Kidney (tissue), 14 donors: ENCODE results near the gene SLFNL1. TPM values are rescaled to one million over a fixed set of nuclear protein-coding genes. Genes with fewer than 3 reads are reported as not detected.

ENCODE experiments used
- DNase-seq, 5 donors: peaks; one replicate each; pipeline ENCODE4 v3.0.0-alpha.2; 2013 to 2020
- FAIRE-seq: peaks from 2 replicates; lab custom pipeline; 2012; peaks lifted over from hg19 to GRCh38; lab: Jason Lieb, UNC
- H3K27ac ChIP-seq, 2 donors: one replicate each; pipeline ENCODE4 v1.7.0; 2013; ENCODE audit warnings: low read depth in 2 of 2, low read length in 2 of 2, inconsistent platforms in 1 of 2
- H3K27me3 ChIP-seq: one replicate; pipeline ENCODE4 v1.7.1; 2013; ENCODE audit warnings: low read length, inconsistent platforms; ENCODE audit not compliant: control insufficient read depth, insufficient read depth
- H3K36me3 ChIP-seq, 3 donors: one replicate each; pipeline versions ENCODE4 v1.7.0 to v1.7.1; 2013; ENCODE audit warnings: low read length in 3 of 3, control low read depth in 1 of 3, inconsistent platforms in 1 of 3; ENCODE audit not compliant: insufficient read depth in 3 of 3, control insufficient read depth in 2 of 3
- H3K4me1 ChIP-seq, 3 donors: one replicate each; pipeline versions ENCODE4 v1.7.0 to v1.7.1; 2013; ENCODE audit warnings: low read length in 3 of 3, inconsistent platforms in 1 of 3, low read depth in 1 of 3; ENCODE audit not compliant: control insufficient read depth in 2 of 3, insufficient read depth in 2 of 3
- H3K4me3 ChIP-seq, 3 donors: one replicate each; pipeline versions ENCODE4 v1.7.0 to v1.8.1; 2013; ENCODE audit warnings: low read length in 3 of 3, control low read depth in 1 of 3, inconsistent platforms in 1 of 3
- H3K9ac ChIP-seq, 3 donors: one replicate each; pipeline versions ENCODE4 v1.7.0 to v1.7.1; 2013; ENCODE audit warnings: low read length in 3 of 3, control low read depth in 1 of 3, inconsistent platforms in 1 of 3
- H3K9me3 ChIP-seq, 3 donors: one replicate each; pipeline versions ENCODE4 v1.7.0 to v1.7.1; 2013; ENCODE audit warnings: low read length in 3 of 3, control low read depth in 1 of 3, inconsistent platforms in 1 of 3; ENCODE audit not compliant: control insufficient read depth in 2 of 3, insufficient read depth in 1 of 3
- intact Hi-C: fragments of 100-400 bp; cut with DNase I; formaldehyde crosslinking; loops from one replicate; pipeline ENCODE4 v1.11.1; 2022
- polyA plus RNA-seq: library from polyadenylated mRNA; stranded (reverse); fragments of 350-450 nt; fragmentation: Illumina TruSeq; extraction: RNeasy Lipid Tissue Mini Kit (QIAGEN cat#74804); gene quantifications from one replicate; pipeline ENCODE4 v1.2.3, GENCODE V29; 2014; ENCODE audit warnings: low read depth, low replicate concordance; ENCODE audit not compliant: insufficient read depth
- total RNA-seq: library from RNA; stranded (reverse); fragmentation: NEBNext Ultra II Directional; extraction: Animal tissue kit (Norgen Biotek cat#: 25700); gene quantifications from one replicate; pipeline ENCODE4 v1.2.1, GENCODE V29; 2021
- TF ChIP-seq, protein P1 (sequence below): IDR thresholded peaks from 3 replicates; pipeline ENCODE4 v1.5.1; 2012; ENCODE audit warnings: mild to moderate bottlenecking, moderate library complexity, borderline replicate concordance; ENCODE audit not compliant: insufficient read depth; ENCODE audit errors: extremely low read depth
- donor health status: control.
- donor health status: control.
- donor health status: control.
- donor health status: control.
- donor health status: control.
- donor health status: DM: yes; HTN: yes; CAD: no.
- donor health status: Normal renal cell carcinoma (clear cell type).

SLFNL1 gene
- total and polyA plus RNA-seq, 2 donors from 2014 or later, result 0.32 to 0.50 TPM

- no peaks in the 10 kb centered on the region for H3K9me3 ChIP-seq
- H3K9ac ChIP-seq, result no peak overlapping the region
- no peak overlapping the region for H3K4me3 ChIP-seq
- peaks cover 3 to 15% (median 9%) of the 10 kb centered on the region in 3 donors for H3K36me3 ChIP-seq
- intact Hi-C loops, result no loop called here
- FAIRE-seq, result no peak
- peak overlapping the region; percentile 37 to 56 for H3K27ac ChIP-seq
- no peak for DNase-seq
- no peaks in the 10 kb centered on the region for H3K27me3 ChIP-seq
- TF ChIP-seq, protein P1, sequence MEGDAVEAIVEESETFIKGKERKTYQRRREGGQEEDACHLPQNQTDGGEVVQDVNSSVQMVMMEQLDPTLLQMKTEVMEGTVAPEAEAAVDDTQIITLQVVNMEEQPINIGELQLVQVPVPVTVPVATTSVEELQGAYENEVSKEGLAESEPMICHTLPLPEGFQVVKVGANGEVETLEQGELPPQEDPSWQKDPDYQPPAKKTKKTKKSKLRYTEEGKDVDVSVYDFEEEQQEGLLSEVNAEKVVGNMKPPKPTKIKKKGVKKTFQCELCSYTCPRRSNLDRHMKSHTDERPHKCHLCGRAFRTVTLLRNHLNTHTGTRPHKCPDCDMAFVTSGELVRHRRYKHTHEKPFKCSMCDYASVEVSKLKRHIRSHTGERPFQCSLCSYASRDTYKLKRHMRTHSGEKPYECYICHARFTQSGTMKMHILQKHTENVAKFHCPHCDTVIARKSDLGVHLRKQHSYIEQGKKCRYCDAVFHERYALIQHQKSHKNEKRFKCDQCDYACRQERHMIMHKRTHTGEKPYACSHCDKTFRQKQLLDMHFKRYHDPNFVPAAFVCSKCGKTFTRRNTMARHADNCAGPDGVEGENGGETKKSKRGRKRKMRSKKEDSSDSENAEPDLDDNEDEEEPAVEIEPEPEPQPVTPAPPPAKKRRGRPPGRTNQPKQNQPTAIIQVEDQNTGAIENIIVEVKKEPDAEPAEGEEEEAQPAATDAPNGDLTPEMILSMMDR, result no peak
- H3K4me1 ChIP-seq, result peaks cover 9 to 32% (median 23%) of the 10 kb centered on the region in 3 donors
These were observed 35.6 kb downstream of the SLFNL1 start for GRCh38 chr1:40985875-40986274.

DNA sequence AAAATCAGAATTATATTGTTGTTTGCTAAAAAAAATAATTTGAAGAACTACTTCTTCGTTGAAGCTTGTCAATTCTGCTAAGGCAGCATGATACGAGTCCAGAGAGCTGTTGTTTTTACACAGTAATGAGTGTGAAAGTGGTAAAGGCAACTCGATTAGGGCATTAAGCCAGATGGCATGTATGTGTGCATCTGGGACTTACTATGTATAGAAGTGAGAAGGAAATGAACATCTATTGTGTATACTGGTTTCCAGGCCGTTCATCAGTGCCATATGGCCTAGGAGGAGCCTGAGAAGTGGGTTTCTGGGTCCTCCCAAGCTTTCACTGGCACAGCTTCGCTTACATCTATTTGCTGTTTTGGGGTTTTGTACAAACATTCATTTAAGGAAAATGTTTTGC, 36.4 kb downstream of the SLFNL1 start:
- peaks cover 9 to 37% (median 28%) of the 10 kb centered on the region in 3 donors for H3K4me1 ChIP-seq
- TF ChIP-seq, protein P1, result no peak
- no peak overlapping the region for H3K27ac ChIP-seq
- peaks cover 3 to 15% (median 9%) of the 10 kb centered on the region in 3 donors for H3K36me3 ChIP-seq
- intact Hi-C loops, result no loop called here
- H3K9ac ChIP-seq, result no peak overlapping the region
- H3K27me3 ChIP-seq, result no peaks in the 10 kb centered on the region
- no peak overlapping the region for H3K4me3 ChIP-seq
- FAIRE-seq (no peak), DNase-seq (no peak)
- H3K9me3 ChIP-seq, result no peaks in the 10 kb centered on the region

- Histone ChIP-seq H3K36me3 (peaks cover 3 to 15% (median 9%) of the 10 kb centered on the region in 3 donors), H3K27ac (no peak overlapping the region), H3K9me3 (no peaks in the 10 kb centered on the region), H3K4me3 (no peak overlapping the region), H3K4me1 (peaks cover 9 to 37% (median 28%) of the 10 kb centered on the region in 3 donors), H3K9ac (no peak overlapping the region), H3K27me3 (no peaks in the 10 kb centered on the region)
- intact Hi-C loops, result no loop called here
- TF ChIP-seq, protein P1, result no peak
- DNase-seq (no peak), FAIRE-seq (no peak)
These were observed 37.0 kb downstream of the SLFNL1 start for GRCh38 chr1:40984531-40984930.

DNA sequence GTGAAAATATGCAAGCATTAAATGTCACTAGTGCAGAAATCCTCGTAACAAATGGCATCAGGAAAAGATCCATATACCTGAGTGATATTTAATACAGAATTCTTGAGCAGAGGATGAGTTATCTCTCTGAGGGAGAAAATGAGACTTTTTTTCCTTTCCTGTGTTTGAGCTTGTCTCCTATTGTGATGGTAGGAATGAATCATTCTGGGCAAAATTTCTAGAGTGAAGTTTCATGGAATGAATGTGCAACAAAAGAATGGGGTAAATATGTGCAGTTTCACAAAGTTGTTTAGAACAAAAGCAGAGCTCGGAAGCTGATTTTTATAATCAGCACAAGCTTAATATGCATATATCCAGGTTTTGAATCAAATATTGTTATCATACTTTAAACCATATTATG, 37.5 kb downstream of the SLFNL1 start:
- no peak overlapping the region for H3K27ac ChIP-seq
- H3K9ac ChIP-seq, result no peak overlapping the region
- H3K4me1 ChIP-seq, result peaks cover 9 to 37% (median 30%) of the 10 kb centered on the region in 3 donors
- FAIRE-seq (no peak), DNase-seq (no peak)
- H3K36me3 ChIP-seq, result peaks cover 3 to 13% (median 9%) of the 10 kb centered on the region in 3 donors
- intact Hi-C loops, result no loop called here
- no peak overlapping the region for H3K4me3 ChIP-seq
- TF ChIP-seq, protein P1, result no peak
- no peaks in the 10 kb centered on the region for H3K27me3 ChIP-seq
- no peaks in the 10 kb centered on the region for H3K9me3 ChIP-seq
